A673 (cell line): ENCODE measurements around the gene COL4A1.

Source experiments
- EZH2 ChIP-seq: fragments of 200-600 bp; sonication (generic); IDR thresholded peaks from 2 replicates; pipeline ENCODE4 v1.6.1; 2017; ENCODE audit warnings: borderline replicate concordance, low read depth, mild to moderate bottlenecking, mixed read lengths, antibody characterized with exemption, low read length; ENCODE audit not compliant: poor library complexity, severe bottlenecking
- TF ChIP-seq, protein P1 (sequence below): fragments of 300-800, 200-600 bp; sonication (generic); conservative IDR thresholded peaks from 2 replicates; pipeline ENCODE4 v1.5.1; 2017; ENCODE audit warnings: low read depth, mild to moderate bottlenecking, antibody characterized with exemption, low read length, moderate library complexity, mixed read lengths

DNA sequence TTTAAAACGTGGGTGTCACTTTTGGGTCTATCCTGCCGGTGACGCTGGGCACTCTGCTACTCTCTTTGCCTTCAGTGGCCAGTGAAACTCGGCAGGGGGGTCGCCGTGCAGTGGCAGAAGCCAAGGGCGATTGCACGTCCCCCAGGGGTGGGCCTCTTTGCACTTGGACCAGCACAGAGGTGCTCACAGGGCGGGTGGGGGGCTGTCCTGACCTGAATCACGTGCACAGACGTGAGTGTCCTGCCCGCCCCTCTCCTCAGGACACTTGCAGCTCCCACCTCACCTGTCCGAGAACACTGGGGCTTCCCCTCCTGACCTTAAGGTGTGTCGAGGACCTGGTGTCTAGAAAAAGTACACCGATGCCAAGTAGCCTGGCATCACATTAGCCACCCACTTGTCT, 16.1 kb downstream of the COL4A1 start:
- TF ChIP-seq, protein P1, sequence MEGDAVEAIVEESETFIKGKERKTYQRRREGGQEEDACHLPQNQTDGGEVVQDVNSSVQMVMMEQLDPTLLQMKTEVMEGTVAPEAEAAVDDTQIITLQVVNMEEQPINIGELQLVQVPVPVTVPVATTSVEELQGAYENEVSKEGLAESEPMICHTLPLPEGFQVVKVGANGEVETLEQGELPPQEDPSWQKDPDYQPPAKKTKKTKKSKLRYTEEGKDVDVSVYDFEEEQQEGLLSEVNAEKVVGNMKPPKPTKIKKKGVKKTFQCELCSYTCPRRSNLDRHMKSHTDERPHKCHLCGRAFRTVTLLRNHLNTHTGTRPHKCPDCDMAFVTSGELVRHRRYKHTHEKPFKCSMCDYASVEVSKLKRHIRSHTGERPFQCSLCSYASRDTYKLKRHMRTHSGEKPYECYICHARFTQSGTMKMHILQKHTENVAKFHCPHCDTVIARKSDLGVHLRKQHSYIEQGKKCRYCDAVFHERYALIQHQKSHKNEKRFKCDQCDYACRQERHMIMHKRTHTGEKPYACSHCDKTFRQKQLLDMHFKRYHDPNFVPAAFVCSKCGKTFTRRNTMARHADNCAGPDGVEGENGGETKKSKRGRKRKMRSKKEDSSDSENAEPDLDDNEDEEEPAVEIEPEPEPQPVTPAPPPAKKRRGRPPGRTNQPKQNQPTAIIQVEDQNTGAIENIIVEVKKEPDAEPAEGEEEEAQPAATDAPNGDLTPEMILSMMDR = no peak
- no peak for TF ChIP-seq EZH2
